OCI-LY7 (cell line): ENCODE measurements around the gene TOM1L2. TPM values are rescaled to one million over a fixed set of nuclear protein-coding genes. Genes with fewer than 3 reads are reported as not detected.

Source experiments
- BruUV-seq: library from RNA; stranded (reverse); fragments of 400-500 nt; replicated peaks from 2 replicates; lab custom pipeline; 2021; lab: Mats Ljungman, UMichigan
- CTCF ChIA-PET: fragments of 300-600 bp; sonication (Branson Sonifier 250); formaldehyde crosslinking; loops from one replicate; lab custom pipeline; 2022; ENCODE audit warnings: antibody characterized with exemption; ENCODE audit not compliant: unreplicated experiment; lab: Charles Lee
- POLR2A ChIA-PET: fragments of 300-600 bp; sonication (Branson Sonifier 250); formaldehyde crosslinking; loops from one replicate; lab custom pipeline; 2022; ENCODE audit warnings: antibody characterized with exemption; lab: Charles Lee
- DNase-seq: peaks from one replicate; pipeline ENCODE4 v3.0.0-alpha.2; 2015; ENCODE audit warnings: low spot score
- H2AFZ ChIP-seq: fragments of 200-600 bp; sonication (generic), shearing (Covaris generic); 2 replicates; pipeline ENCODE4 v1.6.1; 2014; ENCODE audit warnings: mild to moderate bottlenecking, antibody characterized with exemption, low read length, moderate library complexity
- H3K27ac ChIP-seq: fragments of 200-600 bp; sonication (generic); 2 replicates; pipeline ENCODE4 v1.5.1; 2014; ENCODE audit warnings: mixed run types, low read depth, mild to moderate bottlenecking, moderate library complexity, low read length, inconsistent platforms; ENCODE audit not compliant: poor library complexity, severe bottlenecking
- H3K36me3 ChIP-seq: fragments of 200-600 bp; sonication (generic); 2 replicates; pipeline ENCODE4 v1.6.1; 2014; ENCODE audit warnings: mild to moderate bottlenecking, antibody characterized with exemption, low read length, moderate library complexity, mixed read lengths; ENCODE audit not compliant: insufficient read depth
- H3K4me1 ChIP-seq: fragments of 200-600 bp; sonication (generic); 2 replicates; pipeline ENCODE4 v1.5.1; 2014; ENCODE audit warnings: mild to moderate bottlenecking, low read length; ENCODE audit not compliant: insufficient read depth, poor library complexity, severe bottlenecking
- H3K4me2 ChIP-seq: fragments of 200-600 bp; sonication (generic); 2 replicates; pipeline ENCODE4 v1.6.1; 2014; ENCODE audit warnings: mild to moderate bottlenecking, low read length
- H3K4me3 ChIP-seq: fragments of 200-600 bp; sonication (generic); 2 replicates; pipeline ENCODE4 v1.5.1; 2014; ENCODE audit warnings: mild to moderate bottlenecking, low read depth, low read length; ENCODE audit not compliant: poor library complexity, severe bottlenecking
- H3K79me2 ChIP-seq: fragments of 200-600 bp; sonication (generic); 2 replicates; pipeline ENCODE4 v1.6.1; 2016; ENCODE audit warnings: low read depth, mild to moderate bottlenecking, low read length, moderate library complexity, mixed read lengths; ENCODE audit not compliant: insufficient read depth
- H3K9me2 ChIP-seq: fragments of 200-600 bp; sonication (generic); 2 replicates; pipeline ENCODE4 v1.6.1; 2016; ENCODE audit warnings: mild to moderate bottlenecking, low read length, mixed read lengths; ENCODE audit not compliant: insufficient read depth
- H3K9me3 ChIP-seq: fragments of 200-600 bp; sonication (generic); 2 replicates; pipeline ENCODE4 v1.6.1; 2014; ENCODE audit warnings: mild to moderate bottlenecking, mixed run types, low read length, mixed read lengths
- H4K20me1 ChIP-seq: fragments of 200-600 bp; sonication (generic); 2 replicates; pipeline ENCODE4 v1.6.1; 2014; ENCODE audit warnings: mild to moderate bottlenecking, antibody characterized with exemption, low read length, moderate library complexity, mixed read lengths; ENCODE audit not compliant: insufficient read depth
- EZH2phosphoT487 ChIP-seq: fragments of 200-600 bp; sonication (generic); IDR thresholded peaks from 2 replicates; pipeline ENCODE4 v1.6.1; 2018; ENCODE audit warnings: low read depth, borderline replicate concordance, mild to moderate bottlenecking, mixed run types, antibody characterized with exemption, low read length, moderate library complexity, mixed read lengths
- intact Hi-C: fragments of 100-400 bp; cut with micrococcal nuclease; formaldehyde crosslinking; loops from one replicate; pipeline ENCODE4 v1.10.0; 2022; ENCODE audit not compliant: unreplicated experiment
- total RNA-seq, 2 experiments: library from RNA; depleted of rRNA in 1 of 2; stranded (reverse); fragments of >200 nt in 1 of 2; shearing (Covaris generic) in 1 of 2; gene quantifications; 2 replicates each; pipeline ENCODE4 v1.2.3, GENCODE V29; 2014 to 2022
- TF ChIP-seq, protein P1 (sequence below): fragments of 200-600 bp; sonication (generic); conservative IDR thresholded peaks from 2 replicates; pipeline ENCODE4 v1.5.1; 2014; ENCODE audit warnings: mild to moderate bottlenecking, antibody characterized with exemption, low read length, moderate library complexity, mixed read lengths

Gene TOM1L2
- total RNA-seq, 2 experiments from 2014 or later = 4.9 to 14.3 TPM

DNA sequence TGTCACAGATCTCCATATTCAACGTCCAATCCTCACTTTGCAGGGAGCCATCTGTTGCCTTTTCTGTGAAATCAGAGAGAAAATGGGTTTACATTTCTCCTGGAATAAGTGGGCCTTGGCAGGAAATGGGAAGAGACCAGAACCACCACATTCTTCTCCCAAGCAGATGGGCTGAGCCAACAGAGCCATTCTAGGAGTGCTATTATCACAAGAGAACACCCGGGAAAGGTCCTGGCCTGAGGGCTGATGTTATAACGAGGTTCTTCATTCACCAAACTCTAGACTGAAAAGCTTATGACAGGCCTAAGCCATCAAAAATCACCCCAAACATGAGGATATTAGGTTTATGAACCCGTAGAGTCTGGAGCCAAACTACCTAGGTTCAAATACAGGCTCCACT, 64.7 kb downstream of the TOM1L2 start:
- H3K9me3 ChIP-seq = no peaks in the 10 kb centered on the region
- no peaks in the 10 kb centered on the region for H3K4me1 ChIP-seq
- no peaks in the 10 kb centered on the region for H3K36me3 ChIP-seq
- H3K9me2 ChIP-seq = no peaks in the 10 kb centered on the region
- TF ChIP-seq EZH2phosphoT487 = no peak
- TF ChIP-seq, protein P1, sequence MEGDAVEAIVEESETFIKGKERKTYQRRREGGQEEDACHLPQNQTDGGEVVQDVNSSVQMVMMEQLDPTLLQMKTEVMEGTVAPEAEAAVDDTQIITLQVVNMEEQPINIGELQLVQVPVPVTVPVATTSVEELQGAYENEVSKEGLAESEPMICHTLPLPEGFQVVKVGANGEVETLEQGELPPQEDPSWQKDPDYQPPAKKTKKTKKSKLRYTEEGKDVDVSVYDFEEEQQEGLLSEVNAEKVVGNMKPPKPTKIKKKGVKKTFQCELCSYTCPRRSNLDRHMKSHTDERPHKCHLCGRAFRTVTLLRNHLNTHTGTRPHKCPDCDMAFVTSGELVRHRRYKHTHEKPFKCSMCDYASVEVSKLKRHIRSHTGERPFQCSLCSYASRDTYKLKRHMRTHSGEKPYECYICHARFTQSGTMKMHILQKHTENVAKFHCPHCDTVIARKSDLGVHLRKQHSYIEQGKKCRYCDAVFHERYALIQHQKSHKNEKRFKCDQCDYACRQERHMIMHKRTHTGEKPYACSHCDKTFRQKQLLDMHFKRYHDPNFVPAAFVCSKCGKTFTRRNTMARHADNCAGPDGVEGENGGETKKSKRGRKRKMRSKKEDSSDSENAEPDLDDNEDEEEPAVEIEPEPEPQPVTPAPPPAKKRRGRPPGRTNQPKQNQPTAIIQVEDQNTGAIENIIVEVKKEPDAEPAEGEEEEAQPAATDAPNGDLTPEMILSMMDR = no peak
- H3K27ac ChIP-seq = no peak overlapping the region
- BruUV-seq = no TSS peak
- ChIA-PET POLR2A (no interaction called here), CTCF (no interaction called here)
- no peaks in the 10 kb centered on the region for H4K20me1 ChIP-seq
- H3K4me3 ChIP-seq = no peak overlapping the region
- DNase-seq = no peak
- H2AFZ ChIP-seq = no peak overlapping the region
- no peak overlapping the region for H3K4me2 ChIP-seq
- no peaks in the 10 kb centered on the region for H3K79me2 ChIP-seq
- intact Hi-C loops = no loop called here

DNA sequence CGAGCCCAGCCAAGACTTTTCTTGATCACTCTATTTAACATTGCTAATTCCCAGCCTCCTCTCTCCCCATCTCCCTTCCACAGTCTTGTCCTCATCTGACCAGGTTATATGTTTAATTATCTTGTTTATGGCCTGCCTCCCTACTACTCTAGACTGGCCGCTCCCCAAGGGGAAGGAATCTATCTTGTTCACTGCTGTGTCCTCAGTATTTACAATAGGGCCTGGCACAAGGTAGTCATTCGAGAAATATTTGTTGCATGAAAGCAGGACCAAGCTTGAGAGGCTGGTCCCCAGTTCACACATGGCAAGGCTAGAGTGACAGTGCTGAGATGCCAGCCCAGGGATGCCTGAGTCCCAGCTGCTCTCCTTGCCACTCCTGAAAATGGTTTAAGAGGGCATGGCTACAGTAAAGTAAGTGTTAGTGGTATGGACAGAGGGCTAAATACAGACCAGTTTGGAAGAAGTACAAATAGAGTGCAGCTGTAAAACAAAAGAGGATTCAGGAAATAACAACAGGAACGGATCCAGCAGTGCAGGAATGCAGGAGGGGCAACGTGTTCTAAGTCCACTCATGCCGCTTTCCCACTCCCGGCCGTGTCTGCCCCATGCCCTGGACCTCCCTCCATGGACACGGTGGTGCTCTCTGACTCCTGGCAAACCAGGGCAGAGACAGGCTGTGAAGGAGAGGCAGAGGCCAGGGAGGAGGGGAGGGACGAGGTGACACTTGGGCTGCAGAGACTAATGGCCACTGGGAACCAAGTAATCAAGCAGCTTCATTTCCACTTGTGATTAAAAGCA, 65.6 kb downstream of the TOM1L2 start:
- H2AFZ ChIP-seq = no peak overlapping the region
- TF ChIP-seq, protein P1 = no peak
- TF ChIP-seq EZH2phosphoT487 = no peak
- H4K20me1 ChIP-seq = no peaks in the 10 kb centered on the region
- no peaks in the 10 kb centered on the region for H3K4me1 ChIP-seq
- no peak overlapping the region for H3K27ac ChIP-seq
- POLR2A ChIA-PET = interaction anchor here (0.5 kb wide), 1 partner anchor 68 kb away, joined by 3 read pairs; no protein-coding TSS in a partner anchor
- BruUV-seq = no TSS peak
- CTCF ChIA-PET = no interaction called here
- intact Hi-C loops = no loop called here
- H3K4me3 ChIP-seq = no peak overlapping the region
- DNase-seq = no peak
- no peaks in the 10 kb centered on the region for H3K36me3 ChIP-seq
- H3K4me2 ChIP-seq = no peak overlapping the region
- H3K9me3 ChIP-seq = no peaks in the 10 kb centered on the region
- H3K9me2 ChIP-seq = no peaks in the 10 kb centered on the region
- H3K79me2 ChIP-seq = no peaks in the 10 kb centered on the region

DNA sequence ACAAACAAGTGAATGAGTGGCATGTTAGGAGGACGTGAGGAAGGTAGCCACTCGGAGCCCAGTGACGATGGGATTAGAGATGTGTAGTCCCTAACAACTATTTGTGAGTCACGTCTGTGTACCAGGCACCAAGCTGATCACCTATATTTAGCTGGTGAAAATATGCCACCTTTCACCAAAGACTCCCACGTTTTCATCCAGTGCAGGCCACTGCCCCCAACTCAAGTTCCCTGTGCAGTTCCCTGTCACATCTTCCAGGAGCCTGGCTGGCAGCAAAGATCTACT, 67.2 kb downstream of the TOM1L2 start:
- Histone ChIP-seq H4K20me1 (no peaks in the 10 kb centered on the region), H3K9me3 (no peaks in the 10 kb centered on the region), H3K4me3 (no peak overlapping the region), H2AFZ (no peak overlapping the region), H3K79me2 (no peaks in the 10 kb centered on the region), H3K4me2 (no peak overlapping the region), H3K9me2 (no peaks in the 10 kb centered on the region), H3K36me3 (no peaks in the 10 kb centered on the region), H3K27ac (no peak overlapping the region), H3K4me1 (no peaks in the 10 kb centered on the region)
- ChIA-PET CTCF (no interaction called here), POLR2A (no interaction called here)
- intact Hi-C loops = no loop called here
- BruUV-seq = no TSS peak
- no peak for DNase-seq
- TF ChIP-seq, protein P1 = no peak
- no peak for TF ChIP-seq EZH2phosphoT487
